NK-92 (cell line): ENCODE results near the gene SKIC3.

Experiments
- DNase-seq: peaks from one replicate; lab custom pipeline; 2025; ENCODE audit not compliant: unreplicated experiment; lab: John Stamatoyannopoulos, UW

The SKIC3 gene

GRCh38 chr5:95532415-95532814 is 22.4 kb downstream of the SKIC3 start:
- DNase-seq = no peak

DNA sequence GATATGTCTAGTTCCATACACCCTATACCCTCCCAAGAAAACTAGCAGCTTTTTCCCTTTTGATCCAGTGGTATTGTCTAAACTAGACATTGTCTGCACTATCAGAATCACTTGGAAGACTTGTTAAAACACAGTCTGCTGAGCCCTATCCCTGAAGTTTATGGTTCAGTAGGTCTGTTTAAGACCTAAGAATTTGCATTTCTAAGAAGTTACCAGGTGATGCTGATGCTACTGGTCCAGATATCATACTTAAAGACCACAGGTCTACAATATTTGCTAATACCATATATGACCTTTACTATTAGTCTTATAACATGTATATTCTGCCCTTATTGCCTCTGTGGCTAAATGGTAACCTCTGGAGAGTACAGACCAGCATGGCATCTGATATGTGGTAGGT is 23.3 kb downstream of the SKIC3 start:
- DNase-seq = no peak

GRCh38 chr5:95530416-95530815 is 24.4 kb downstream of the SKIC3 start:
- no peak for DNase-seq

- DNase-seq = no peak
Measured at GRCh38 chr5:95528565-95528964, 26.2 kb downstream of the SKIC3 start.

- DNase-seq = no peak
Measured at GRCh38 chr5:95526871-95527270, 27.9 kb downstream of the SKIC3 start.

GRCh38 chr5:95524423-95524822 is 30.4 kb downstream of the SKIC3 start:
- no peak for DNase-seq

GRCh38 chr5:95520206-95520605 is 34.6 kb downstream of the SKIC3 start:
- no peak for DNase-seq

GRCh38 chr5:95519681-95520080 is 35.1 kb downstream of the SKIC3 start:
- no peak for DNase-seq

- DNase-seq = no peak
Measured at GRCh38 chr5:95519151-95519550, 35.6 kb downstream of the SKIC3 start.

DNA sequence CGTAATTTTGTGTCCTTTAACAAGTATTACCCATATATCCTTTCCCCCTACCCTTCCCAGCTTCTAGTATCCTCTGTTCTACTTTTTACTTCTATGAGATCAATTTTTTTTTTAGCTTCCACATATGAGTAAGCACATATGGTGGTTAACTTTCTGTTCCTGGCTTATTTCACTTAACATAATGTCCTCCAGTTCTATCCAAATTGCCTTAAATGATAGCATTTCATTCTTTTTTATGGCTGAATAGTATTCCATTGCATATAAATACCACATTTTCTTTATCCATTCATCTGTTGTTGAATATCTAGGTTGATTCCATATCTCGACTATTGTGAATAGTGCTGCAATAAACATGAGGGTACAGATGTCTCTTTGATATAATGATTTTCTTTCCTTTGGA is 36.4 kb downstream of the SKIC3 start:
- DNase-seq = no peak

GRCh38 chr5:95511606-95512005 is 43.2 kb downstream of the SKIC3 start:
- no peak for DNase-seq

DNA sequence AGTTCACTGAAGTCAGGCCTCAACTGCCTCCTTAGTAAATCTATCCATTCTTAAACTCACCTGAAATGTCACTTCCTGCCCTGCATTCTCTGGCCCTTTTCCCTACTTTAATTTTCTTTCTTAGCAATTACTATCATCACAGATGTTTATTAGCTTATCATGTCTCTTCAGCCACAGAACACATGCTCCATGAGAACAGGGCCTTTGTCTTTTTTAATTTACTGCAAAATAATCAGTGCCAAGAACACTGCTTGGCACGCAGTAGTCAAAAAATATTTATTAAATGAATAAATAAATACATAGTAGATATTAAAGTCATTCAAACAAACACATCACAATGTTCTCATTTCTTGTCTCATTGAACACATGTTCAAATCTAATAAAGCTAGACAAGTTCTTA is 46.2 kb downstream of the SKIC3 start:
- DNase-seq = no peak
